ENCODE results near the gene TMED10.
A peak's percentile ranks its signal among the peaks of the same experiment; 100 is the strongest.
"Not testable (repeated sequence)": the region's sequence is repeated elsewhere in the genome, so short reads cannot be mapped to it uniquely, and the experiment has no call there.

Gene TMED10

GRCh38 chr14:75156111-75156510 is 20.3 kb downstream of the TMED10 start:
- DNase-seq: no peak

GRCh38 chr14:75155169-75155568 is 21.2 kb downstream of the TMED10 start:
- no peak for DNase-seq

- no peak for DNase-seq
These were observed 23.1 kb downstream of the TMED10 start for GRCh38 chr14:75153295-75153694.

- DNase-seq: no peak
These were observed 24.6 kb downstream of the TMED10 start for GRCh38 chr14:75151851-75152250.

- not testable (repeated sequence) for DNase-seq
These were observed 25.8 kb downstream of the TMED10 start for GRCh38 chr14:75150637-75151036.

GRCh38 chr14:75150150-75150549 is 26.3 kb downstream of the TMED10 start:
- DNase-seq: no peak

- no peak for DNase-seq
These were observed 28.9 kb downstream of the TMED10 start for GRCh38 chr14:75147423-75148071.

GRCh38 chr14:75144944-75145343 is 31.5 kb downstream of the TMED10 start:
- DNase-seq: no peak

- DNase-seq: no peak
These were observed 32.5 kb downstream of the TMED10 start for GRCh38 chr14:75143761-75144527.

- DNase-seq: no peak
These were observed 33.9 kb downstream of the TMED10 start for GRCh38 chr14:75142494-75142893.

GRCh38 chr14:75141967-75142366 is 34.4 kb downstream of the TMED10 start:
- no peak for DNase-seq

GRCh38 chr14:75141062-75141461 is 35.4 kb downstream of the TMED10 start:
- no peak for DNase-seq

GRCh38 chr14:75140620-75141019 is 35.8 kb downstream of the TMED10 start:
- DNase-seq: no peak

- DNase-seq: no peak
These were observed 37.2 kb downstream of the TMED10 start for GRCh38 chr14:75139185-75139584.

GRCh38 chr14:75138492-75138891 is 37.9 kb downstream of the TMED10 start:
- DNase-seq: no peak

- DNase-seq: no peak
These were observed 41.8 kb downstream of the TMED10 start for GRCh38 chr14:75134644-75135043.

- DNase-seq: no peak
These were observed 42.8 kb downstream of the TMED10 start for GRCh38 chr14:75133597-75133996.

- DNase-seq: peak; percentile 78
These were observed 43.9 kb downstream of the TMED10 start for GRCh38 chr14:75132382-75133086.

- no peak for DNase-seq
These were observed 47.8 kb downstream of the TMED10 start for GRCh38 chr14:75128596-75128990.

- DNase-seq: no peak
These were observed 48.4 kb downstream of the TMED10 start for GRCh38 chr14:75127903-75128595.

- not testable (repeated sequence) for DNase-seq
These were observed 49.0 kb downstream of the TMED10 start for GRCh38 chr14:75127474-75127820.

- DNase-seq: peak; percentile 99
These were observed 49.5 kb downstream of the TMED10 start, which contains the start of gene NEK9 for GRCh38 chr14:75126679-75127473. Gene NEK9, minus strand, starts transcription at chr14:75127048. Its CDS starts 127 bp downstream, at chr14:75126921.

Data from retina (tissue), 1 donor.